Activated CD8-positive, alpha-beta memory T cell treated with anti-CD3 and anti-CD28 coated beads for 36 hours (primary cell): Measurements from ENCODE around the gene PRDM1. TPM values are rescaled to one million over a fixed set of nuclear protein-coding genes. Genes with fewer than 3 reads are reported as not detected.

Experiments used
- CTCF ChIA-PET: fragments of 350-600 bp; sonication (Branson Sonifier 250); formaldehyde crosslinking; loops from one replicate; lab custom pipeline; 2021; ENCODE audit warnings: antibody characterized with exemption; lab: Charles Lee
- POLR2A ChIA-PET: fragments of 350-600 bp; sonication (Branson Sonifier 250); formaldehyde crosslinking; loops from one replicate; lab custom pipeline; 2021; ENCODE audit warnings: antibody characterized with exemption; lab: Charles Lee
- total RNA-seq, 2 experiments: library from RNA; stranded (reverse); gene quantifications; one replicate each; pipeline ENCODE4 v1.2.3, GENCODE V29; 2021

Gene PRDM1
- total RNA-seq, 2 experiments from 2014 or later, result 89.4 to 94.3 TPM

DNA sequence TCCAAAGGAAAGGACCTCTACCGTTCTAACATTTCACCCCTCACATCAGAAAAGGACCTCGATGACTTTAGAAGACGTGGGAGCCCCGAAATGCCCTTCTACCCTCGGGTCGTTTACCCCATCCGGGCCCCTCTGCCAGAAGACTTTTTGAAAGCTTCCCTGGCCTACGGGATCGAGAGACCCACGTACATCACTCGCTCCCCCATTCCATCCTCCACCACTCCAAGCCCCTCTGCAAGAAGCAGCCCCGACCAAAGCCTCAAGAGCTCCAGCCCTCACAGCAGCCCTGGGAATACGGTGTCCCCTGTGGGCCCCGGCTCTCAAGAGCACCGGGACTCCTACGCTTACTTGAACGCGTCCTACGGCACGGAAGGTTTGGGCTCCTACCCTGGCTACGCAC, 18.8 kb downstream of the PRDM1 start:
- CTCF ChIA-PET, result interaction anchor here (0.5 kb wide), 1 partner anchor 125 kb away, joined by 3 read pairs; no protein-coding TSS in a partner anchor
- POLR2A ChIA-PET, result interaction anchor here (1.0 to 1.3 kb wide), 4 partner anchors 11 to 18 kb away, joined by 3 to 8 read pairs (median 4); partner anchors contain the start of gene PRDM1

DNA sequence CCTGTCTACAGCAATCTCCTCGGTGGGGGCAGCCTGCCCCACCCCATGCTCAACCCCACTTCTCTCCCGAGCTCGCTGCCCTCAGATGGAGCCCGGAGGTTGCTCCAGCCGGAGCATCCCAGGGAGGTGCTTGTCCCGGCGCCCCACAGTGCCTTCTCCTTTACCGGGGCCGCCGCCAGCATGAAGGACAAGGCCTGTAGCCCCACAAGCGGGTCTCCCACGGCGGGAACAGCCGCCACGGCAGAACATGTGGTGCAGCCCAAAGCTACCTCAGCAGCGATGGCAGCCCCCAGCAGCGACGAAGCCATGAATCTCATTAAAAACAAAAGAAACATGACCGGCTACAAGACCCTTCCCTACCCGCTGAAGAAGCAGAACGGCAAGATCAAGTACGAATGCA, 19.4 kb downstream of the PRDM1 start:
- POLR2A ChIA-PET, result interaction anchor here (0.9 to 1.3 kb wide), 4 partner anchors 9 to 18 kb away, joined by 3 to 8 read pairs (median 4); no protein-coding TSS in a partner anchor

DNA sequence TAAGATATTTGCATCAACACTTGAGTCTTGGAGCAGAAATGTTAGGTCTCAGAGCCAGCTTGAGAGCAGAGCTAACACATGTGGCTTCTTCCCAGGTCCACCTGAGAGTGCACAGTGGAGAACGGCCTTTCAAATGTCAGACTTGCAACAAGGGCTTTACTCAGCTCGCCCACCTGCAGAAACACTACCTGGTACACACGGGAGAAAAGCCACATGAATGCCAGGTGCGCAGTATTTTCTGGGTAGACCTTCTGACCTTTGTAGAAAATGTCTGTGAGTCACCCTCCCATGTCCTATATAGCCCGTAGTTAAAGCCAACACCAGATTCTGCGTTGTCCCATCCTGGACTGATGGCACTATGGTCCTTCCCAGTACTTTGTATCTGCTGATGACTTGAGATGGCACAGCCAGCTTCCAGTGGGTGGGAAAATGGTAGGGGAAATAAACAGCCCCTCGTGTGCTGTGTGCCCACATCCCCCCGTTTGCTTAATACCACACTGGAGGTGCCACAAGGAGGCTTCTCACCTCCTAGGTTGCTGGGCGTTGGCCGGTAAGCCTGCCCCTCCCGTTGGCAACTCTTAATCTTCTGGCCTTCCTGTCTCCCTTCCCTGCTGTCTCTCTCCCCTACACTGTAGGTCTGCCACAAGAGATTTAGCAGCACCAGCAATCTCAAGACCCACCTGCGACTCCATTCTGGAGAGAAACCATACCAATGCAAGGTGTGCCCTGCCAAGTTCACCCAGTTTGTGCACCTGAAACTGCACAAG, 20.3 kb downstream of the PRDM1 start:
- ChIA-PET POLR2A (interaction anchor here (0.9 to 1.3 kb wide), 3 partner anchors 8 to 19 kb away, joined by 3 to 8 read pairs (median 3); no protein-coding TSS in a partner anchor), CTCF (interaction anchor here (0.9 kb wide), 1 partner anchor 17 kb away, joined by 4 read pairs; no protein-coding TSS in a partner anchor)

More for the DNA sequence above, 19.4 kb downstream of the PRDM1 start:
- CTCF ChIA-PET, result interaction anchor here (0.5 to 0.9 kb wide), 2 partner anchors 16 to 125 kb away, joined by 3 to 4 read pairs; no protein-coding TSS in a partner anchor

DNA sequence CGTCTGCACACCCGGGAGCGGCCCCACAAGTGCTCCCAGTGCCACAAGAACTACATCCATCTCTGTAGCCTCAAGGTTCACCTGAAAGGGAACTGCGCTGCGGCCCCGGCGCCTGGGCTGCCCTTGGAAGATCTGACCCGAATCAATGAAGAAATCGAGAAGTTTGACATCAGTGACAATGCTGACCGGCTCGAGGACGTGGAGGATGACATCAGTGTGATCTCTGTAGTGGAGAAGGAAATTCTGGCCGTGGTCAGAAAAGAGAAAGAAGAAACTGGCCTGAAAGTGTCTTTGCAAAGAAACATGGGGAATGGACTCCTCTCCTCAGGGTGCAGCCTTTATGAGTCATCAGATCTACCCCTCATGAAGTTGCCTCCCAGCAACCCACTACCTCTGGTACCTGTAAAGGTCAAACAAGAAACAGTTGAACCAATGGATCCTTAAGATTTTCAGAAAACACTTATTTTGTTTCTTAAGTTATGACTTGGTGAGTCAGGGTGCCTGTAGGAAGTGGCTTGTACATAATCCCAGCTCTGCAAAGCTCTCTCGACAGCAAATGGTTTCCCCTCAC, 21.0 kb downstream of the PRDM1 start:
- CTCF ChIA-PET, result interaction anchor here (0.6 kb wide), 1 partner anchor 58 kb away, joined by 3 read pairs; no protein-coding TSS in a partner anchor
- POLR2A ChIA-PET, result interaction anchor here (0.6 kb wide), 1 partner anchor 12 kb away, joined by 3 read pairs; no protein-coding TSS in a partner anchor

DNA sequence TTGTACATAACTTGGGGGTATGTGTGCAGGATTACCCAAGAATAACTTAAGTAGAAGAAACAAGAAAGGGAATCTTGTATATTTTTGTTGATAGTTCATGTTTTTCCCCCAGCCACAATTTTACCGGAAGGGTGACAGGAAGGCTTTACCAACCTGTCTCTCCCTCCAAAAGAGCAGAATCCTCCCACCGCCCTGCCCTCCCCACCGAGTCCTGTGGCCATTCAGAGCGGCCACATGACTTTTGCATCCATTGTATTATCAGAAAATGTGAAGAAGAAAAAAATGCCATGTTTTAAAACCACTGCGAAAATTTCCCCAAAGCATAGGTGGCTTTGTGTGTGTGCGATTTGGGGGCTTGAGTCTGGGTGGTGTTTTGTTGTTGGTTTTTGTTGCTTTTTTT, 22.0 kb downstream of the PRDM1 start:
- POLR2A ChIA-PET, result no interaction called here
- CTCF ChIA-PET, result no interaction called here

DNA sequence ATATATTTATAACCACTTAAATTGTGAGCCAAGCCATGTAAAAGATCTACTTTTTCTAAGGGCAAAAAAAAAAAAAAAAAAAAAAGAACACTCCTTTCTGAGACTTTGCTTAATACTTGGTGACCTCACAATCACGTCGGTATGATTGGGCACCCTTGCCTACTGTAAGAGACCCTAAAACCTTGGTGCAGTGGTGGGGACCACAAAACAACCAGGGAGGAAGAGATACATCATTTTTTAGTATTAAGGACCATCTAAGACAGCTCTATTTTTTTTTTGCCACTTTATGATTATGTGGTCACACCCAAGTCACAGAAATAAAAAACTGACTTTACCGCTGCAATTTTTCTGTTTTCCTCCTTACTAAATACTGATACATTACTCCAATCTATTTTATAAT, 22.9 kb downstream of the PRDM1 start:
- ChIA-PET CTCF (no interaction called here), POLR2A (interaction anchor here (0.5 kb wide), 1 partner anchor 40 kb away, joined by 3 read pairs; no protein-coding TSS in a partner anchor)

DNA sequence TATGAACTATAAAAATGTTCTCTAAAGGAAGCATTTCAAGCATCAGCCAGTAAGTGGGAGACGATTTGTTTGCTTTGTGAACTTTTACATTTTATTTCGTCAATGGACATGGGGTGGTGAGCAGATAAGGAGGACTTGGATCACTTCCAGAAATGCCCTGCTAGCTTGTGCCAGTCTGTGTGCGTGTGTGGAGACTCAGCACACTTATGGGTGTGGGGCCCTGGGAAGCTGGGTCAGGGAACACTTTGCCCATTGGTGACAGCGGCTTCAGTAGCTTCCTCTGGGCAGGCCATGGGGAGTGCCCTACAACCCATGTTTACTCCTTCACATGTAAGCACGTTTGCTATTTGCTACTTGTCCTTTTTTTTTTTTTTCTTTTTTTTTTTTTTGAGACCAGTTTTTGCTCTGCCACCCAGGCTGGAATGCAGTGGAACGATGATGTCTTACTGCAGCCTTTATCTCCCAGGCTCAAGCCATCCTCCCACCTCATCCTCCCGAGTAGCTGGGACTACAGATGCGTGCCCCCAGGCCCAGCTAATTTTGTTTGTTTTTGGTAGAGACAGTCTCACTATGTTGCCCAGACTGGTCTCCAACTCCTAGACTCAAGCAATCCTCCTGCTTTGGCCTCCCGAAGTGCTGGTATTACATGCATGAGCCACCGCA, 24.2 kb downstream of the PRDM1 start:
- CTCF ChIA-PET, result interaction anchor here (0.7 kb wide), 1 partner anchor 19 kb away, joined by 4 read pairs; no protein-coding TSS in a partner anchor
- POLR2A ChIA-PET, result interaction anchor here (0.7 kb wide), 1 partner anchor 727 kb away, joined by 6 read pairs; no protein-coding TSS in a partner anchor

DNA sequence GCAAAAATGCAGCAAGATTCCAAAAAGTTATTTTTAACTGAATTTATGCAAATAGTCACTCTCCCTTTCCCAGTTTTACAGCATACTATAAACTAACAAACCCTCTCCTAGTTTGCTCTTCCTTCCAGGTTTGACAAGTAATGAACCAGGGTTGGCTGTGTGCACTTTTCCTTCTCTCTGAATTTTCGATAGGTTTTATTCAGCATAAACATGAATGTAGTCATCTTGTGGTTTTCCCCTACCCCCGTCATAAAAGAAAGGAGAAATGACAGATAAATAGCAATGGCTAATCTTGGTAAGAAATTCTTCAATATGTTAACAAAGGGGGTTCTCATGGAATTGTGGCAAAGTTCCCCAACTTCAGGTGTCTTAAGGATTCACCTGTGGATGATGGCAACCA, 26.3 kb downstream of the PRDM1 start:
- CTCF ChIA-PET, result interaction anchor here (1.2 to 1.6 kb wide), 2 partner anchors 14 to 111 kb away, joined by 3 to 4 read pairs; no protein-coding TSS in a partner anchor
- POLR2A ChIA-PET, result no interaction called here

DNA sequence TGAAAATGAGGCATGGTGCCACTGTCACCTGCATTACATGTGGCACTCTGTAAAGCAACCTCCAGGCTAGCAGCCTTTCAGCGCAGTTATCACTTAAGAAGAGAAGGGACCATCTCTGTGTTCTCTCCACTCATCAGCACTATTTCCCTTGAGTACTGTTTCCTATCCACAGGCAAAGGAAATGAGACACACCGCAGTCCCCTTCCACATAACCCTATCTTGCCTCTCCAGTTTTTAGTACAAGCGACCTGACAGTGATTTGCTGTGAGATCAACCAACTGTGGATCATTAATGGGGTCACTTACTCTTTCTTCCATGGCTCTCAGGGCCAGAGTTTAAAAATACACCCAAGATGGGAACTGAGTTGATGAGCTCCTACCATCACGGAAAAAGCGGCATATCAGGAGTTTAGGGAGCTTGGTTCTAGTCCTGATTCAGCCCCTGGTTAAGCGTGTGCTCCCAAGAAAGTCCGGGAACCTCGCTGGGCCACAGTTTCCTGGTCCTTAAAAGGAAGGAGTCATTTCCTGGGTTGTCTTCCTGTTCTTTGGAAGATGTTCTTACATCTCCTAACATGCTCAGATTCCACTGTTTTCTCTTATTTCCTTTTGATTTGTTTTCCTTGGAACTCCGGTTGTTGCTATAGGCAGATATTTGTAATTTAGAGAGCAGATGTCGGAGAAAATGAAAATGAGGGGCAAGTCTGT, 27.3 kb downstream of the PRDM1 start:
- ChIA-PET POLR2A (interaction anchor here (2.3 to 4.7 kb wide), 2 partner anchors 50 to 55 kb away, joined by 5 to 23 read pairs; no protein-coding TSS in a partner anchor), CTCF (no interaction called here)

DNA sequence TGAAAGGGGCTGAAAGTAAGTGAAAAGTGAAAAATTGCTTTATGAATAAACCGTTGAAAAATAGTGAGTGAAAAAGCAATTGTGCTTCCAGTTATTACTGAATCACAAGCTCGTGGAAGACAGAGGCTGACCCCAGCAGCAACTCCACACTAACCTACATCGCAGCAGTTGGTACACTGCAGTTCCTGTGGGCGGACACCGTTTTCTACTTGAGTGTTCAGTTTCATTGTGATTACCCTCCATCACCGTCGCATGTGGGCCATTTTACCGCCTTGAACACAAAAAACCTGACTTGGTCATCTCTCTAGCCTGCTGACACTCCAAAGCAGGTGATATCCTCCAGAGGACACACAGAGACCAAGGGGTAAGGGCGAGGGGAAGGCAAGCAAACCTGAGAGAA, 28.4 kb downstream of the PRDM1 start:
- ChIA-PET POLR2A (interaction anchor here (0.9 to 4.7 kb wide), 7 partner anchors 9 to 68 kb away, joined by 3 to 23 read pairs (median 5); no protein-coding TSS in a partner anchor), CTCF (interaction anchor here (0.9 to 1.0 kb wide), 2 partner anchors 11 to 70 kb away, joined by 3 to 4 read pairs; no protein-coding TSS in a partner anchor)

DNA sequence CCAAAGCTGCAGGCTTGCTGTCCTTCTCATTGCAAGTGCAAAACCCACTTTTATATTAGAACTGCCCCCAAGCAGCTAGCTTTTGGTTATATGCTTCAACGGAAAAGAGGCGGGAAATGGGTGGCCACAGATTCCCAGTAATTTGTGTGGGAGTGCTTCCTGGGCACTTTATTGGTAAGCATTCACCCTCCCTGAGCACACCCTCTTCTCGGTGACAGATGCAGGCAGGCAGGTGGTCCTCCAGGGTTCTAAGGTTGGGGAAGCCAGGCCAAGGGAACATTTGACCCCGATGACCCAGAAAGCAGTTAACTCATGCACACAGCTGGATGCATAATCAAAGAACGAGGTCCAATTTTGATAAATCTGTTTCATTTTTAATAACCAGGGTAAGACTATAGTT, 29.1 kb downstream of the PRDM1 start:
- POLR2A ChIA-PET, result interaction anchor here (0.6 to 4.7 kb wide), 8 partner anchors 10 to 1611 kb away, joined by 3 to 23 read pairs (median 5); no protein-coding TSS in a partner anchor

DNA sequence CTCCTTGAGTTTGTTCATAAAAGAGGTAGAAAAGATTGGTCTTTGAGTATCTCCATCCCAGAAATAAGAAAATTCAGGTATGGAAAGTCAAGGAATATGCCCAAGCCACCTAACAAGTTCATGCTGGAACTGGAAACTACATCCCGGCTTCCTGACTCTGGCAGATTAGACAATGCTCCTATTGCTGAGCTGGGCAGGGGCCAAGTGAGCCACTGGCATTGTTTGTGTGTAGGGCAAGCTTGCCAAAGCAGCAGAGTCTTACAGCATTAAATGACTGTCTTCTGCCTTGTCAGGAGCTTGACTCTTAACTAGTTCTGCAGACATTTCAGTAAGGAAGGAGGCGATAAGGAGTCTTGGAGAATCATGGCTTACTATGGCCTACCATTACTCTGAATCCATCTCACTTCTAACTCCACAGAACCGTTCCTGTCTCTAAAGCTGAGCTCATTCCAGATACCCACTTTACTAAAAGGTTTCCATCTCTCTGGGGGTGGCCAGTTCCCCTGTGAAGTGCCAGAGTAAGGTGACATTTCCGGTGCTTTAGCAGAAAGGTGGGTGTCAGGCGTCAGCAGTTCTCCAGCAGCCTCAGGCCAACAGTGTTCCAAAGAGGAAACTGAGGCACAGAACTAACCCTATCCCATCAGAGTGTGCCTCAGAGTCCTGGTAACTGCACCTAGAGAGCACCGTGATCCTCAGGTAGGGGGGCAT, 30.1 kb downstream of the PRDM1 start:
- CTCF ChIA-PET, result interaction anchor here (0.7 to 2.1 kb wide), 6 partner anchors 10 to 533 kb away, joined by 3 to 10 read pairs (median 4); no protein-coding TSS in a partner anchor
- POLR2A ChIA-PET, result interaction anchor here (1.0 to 4.7 kb wide), 4 partner anchors 11 to 47 kb away, joined by 3 to 23 read pairs (median 4); no protein-coding TSS in a partner anchor

More for the DNA sequence above, 29.1 kb downstream of the PRDM1 start:
- CTCF ChIA-PET, result interaction anchor here (0.7 to 1.2 kb wide), 3 partner anchors 12 to 139 kb away, joined by 3 to 4 read pairs (median 4); no protein-coding TSS in a partner anchor

DNA sequence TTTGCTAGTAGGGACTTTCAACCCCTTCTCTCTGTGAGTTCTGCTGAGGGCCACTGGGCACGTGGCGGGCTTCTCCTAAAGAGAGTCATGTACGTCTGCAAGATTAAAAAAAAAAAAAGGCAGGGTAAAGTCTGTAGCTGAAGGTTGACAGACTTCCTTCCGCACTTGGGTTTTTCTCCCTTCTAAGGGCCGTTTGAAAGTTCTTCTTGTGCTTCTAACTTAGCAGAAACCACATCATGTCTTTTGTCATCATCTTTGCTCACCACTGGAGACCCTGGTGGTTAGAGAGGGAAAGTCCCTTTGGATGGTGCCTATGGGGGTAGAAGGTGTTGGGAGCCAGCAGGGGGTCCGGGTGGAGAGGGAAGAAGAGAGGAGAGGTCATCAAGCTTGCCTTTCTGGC, 31.4 kb downstream of the PRDM1 start:
- ChIA-PET CTCF (interaction anchor here (0.9 to 2.1 kb wide), 5 partner anchors 8 to 106 kb away, joined by 3 to 10 read pairs (median 6); no protein-coding TSS in a partner anchor), POLR2A (interaction anchor here (1.1 to 4.7 kb wide), 4 partner anchors 23 to 65 kb away, joined by 3 to 23 read pairs (median 5); no protein-coding TSS in a partner anchor)

DNA sequence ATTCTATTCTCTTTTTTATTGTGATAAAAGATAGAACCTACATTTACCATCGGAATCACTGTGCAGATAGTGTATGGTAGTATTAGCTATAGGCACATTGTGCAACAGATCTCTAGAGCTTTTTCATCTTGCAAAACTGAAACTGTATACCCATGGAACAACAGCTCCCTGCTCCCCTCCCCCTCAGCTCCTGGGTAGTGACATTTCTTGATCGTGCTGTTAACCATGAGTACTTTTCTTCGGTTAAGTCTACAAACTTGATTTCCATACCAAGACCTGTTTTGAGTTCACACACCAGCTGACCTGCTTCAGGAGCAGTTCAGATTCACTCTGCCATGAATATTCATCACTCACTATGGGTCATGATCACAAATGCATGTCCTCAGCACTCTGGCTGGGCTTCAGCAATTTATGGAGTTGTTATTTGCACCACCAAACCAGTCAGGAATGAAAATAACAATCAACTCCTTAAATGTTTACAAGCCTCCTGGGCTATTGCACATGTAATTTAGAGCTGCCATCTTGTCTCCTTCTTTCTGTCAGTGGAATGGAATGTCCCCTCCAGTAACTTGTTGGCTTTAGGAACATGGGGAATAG, 32.8 kb downstream of the PRDM1 start:
- CTCF ChIA-PET, result interaction anchor here (1.0 to 1.8 kb wide), 4 partner anchors 22 to 49 kb away, joined by 3 to 6 read pairs (median 4); no protein-coding TSS in a partner anchor
- POLR2A ChIA-PET, result interaction anchor here (0.7 kb wide), 1 partner anchor 45 kb away, joined by 4 read pairs; no protein-coding TSS in a partner anchor

DNA sequence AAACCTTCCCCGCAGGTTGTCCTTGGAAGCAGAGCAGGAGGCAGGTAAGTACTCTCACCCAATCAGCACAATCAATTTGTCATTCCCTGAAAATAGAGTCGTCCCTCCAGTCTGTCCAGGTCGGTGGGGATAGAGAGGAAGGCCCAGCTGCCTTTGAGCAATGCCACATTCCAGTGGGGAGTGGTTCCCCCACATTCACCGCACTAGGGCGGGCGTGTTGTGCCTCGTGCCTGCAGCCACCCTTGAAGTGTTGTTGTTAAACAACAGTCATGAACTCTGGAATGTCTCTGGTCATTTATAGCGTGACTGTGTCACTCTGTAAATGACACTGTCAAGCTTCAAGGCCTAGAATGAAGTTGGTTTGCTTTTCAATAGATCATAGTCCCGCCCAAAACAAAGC, 33.4 kb downstream of the PRDM1 start:
- ChIA-PET CTCF (interaction anchor here (1.8 kb wide), 1 partner anchor 21 kb away, joined by 5 read pairs; no protein-coding TSS in a partner anchor), POLR2A (no interaction called here)

DNA sequence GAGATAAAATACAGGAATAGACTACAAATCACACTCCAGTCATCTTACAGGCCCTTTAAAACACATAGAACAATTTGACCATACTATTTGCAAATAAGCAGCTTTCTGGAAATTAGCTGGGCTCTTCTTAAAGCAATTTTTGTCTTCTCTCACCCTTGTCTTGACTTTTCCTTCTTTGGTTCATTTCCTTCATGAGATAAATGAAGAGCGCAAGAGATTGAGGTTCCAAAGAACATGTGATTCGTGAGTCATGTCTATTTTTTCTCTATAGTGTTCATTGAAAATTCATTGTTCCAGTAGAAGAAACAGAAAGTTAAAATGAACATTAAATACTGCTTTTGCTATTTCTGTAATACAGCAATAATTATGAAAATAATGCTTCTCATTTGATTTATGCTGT, 33.9 kb downstream of the PRDM1 start:
- CTCF ChIA-PET, result interaction anchor here (1.8 kb wide), 1 partner anchor 21 kb away, joined by 5 read pairs; no protein-coding TSS in a partner anchor
- POLR2A ChIA-PET, result no interaction called here
